Measurements from ENCODE around the gene BAZ2B.
A peak's percentile ranks its signal among the peaks of the same experiment; 100 is the strongest.
"Not testable (repeated sequence)": the region's sequence is repeated elsewhere in the genome, so short reads cannot be mapped to it uniquely, and the experiment has no call there.

Gene BAZ2B, protein sequence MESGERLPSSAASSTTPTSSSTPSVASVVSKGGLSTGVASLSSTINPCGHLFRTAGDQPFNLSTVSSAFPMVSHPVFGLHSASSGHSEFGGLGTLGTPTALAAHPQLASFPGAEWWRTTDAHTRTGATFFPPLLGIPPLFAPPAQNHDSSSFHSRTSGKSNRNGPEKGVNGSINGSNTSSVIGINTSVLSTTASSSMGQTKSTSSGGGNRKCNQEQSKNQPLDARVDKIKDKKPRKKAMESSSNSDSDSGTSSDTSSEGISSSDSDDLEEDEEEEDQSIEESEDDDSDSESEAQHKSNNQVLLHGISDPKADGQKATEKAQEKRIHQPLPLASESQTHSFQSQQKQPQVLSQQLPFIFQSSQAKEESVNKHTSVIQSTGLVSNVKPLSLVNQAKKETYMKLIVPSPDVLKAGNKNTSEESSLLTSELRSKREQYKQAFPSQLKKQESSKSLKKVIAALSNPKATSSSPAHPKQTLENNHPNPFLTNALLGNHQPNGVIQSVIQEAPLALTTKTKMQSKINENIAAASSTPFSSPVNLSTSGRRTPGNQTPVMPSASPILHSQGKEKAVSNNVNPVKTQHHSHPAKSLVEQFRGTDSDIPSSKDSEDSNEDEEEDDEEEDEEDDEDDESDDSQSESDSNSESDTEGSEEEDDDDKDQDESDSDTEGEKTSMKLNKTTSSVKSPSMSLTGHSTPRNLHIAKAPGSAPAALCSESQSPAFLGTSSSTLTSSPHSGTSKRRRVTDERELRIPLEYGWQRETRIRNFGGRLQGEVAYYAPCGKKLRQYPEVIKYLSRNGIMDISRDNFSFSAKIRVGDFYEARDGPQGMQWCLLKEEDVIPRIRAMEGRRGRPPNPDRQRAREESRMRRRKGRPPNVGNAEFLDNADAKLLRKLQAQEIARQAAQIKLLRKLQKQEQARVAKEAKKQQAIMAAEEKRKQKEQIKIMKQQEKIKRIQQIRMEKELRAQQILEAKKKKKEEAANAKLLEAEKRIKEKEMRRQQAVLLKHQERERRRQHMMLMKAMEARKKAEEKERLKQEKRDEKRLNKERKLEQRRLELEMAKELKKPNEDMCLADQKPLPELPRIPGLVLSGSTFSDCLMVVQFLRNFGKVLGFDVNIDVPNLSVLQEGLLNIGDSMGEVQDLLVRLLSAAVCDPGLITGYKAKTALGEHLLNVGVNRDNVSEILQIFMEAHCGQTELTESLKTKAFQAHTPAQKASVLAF (N-terminal part only)

GRCh38 chr2:159616286-159616701, at the start of gene BAZ2B:
BAZ2B (minus strand) TSS chr2:159616548; CDS start chr2:159478719, 137,829 bp downstream.
- DNase-seq (ENCODE audit: low spot score): peak; percentile 27

DNA sequence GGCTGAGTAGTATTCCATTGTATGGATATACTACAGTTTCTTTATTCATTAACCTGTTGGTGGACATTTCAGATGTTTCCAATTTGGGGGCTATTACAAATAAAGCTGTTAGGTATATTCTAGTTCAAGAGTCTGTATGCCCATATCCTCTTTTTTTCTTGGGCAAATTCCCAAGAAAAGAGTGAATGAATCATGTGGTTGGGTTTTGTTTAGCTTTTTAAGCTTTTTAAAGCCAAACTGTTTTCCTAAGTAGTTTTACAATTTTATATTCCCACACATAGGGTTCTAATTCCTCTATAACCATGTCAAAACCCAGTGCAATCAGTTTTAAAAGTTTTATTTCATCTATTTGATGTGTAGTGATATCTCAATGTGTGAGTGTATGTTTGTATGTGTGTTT, 44.9 kb upstream of the BAZ2B start:
- no peak for DNase-seq (ENCODE audit: low spot score)

DNA sequence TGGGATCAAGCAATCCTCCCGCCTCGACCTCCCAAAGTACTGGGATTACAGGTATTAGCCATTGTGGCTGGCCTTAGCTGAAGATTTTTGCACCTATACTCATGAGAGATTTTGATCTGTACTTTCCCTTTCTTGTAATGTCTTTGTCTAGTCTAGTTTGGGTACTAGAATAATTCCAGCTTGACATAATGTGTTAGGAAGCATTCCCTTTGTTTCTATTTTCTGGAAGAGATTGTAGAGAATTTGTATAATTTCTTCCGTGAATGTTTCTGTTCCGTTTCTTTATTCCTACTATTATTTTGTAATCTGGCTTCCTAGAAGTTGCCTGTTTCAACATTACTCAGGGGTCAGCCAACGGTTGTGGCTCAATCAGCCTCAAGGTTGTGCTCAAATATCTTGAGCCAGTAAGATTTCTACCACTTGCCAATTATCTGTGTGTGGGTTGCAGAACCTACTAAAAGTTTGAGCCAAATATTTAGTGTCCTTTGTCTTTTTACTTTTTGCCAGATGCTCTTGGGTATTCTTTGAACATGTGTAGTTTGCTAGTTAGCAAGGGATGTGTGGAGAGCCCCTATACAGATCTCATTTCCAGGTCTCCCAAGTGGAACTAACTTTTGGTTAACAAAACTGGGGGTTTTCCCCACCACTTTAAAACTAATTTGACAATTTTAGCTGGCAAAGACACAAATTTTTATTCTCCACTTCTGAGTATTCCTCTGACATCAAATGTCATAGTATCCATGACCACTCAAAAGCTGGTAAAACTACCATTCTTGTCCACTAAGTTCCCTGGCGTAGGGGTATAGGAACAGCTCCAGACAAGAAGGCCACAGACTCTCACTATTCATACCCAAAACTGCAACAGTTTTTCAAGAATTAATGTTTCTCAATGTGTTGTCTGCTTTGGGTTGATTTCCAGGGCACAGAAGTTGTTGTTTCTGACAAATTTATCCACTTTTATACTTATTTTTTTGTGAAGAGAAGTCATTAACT, 42.8 kb upstream of the BAZ2B start:
- no peak for DNase-seq (ENCODE audit: low spot score)

DNA sequence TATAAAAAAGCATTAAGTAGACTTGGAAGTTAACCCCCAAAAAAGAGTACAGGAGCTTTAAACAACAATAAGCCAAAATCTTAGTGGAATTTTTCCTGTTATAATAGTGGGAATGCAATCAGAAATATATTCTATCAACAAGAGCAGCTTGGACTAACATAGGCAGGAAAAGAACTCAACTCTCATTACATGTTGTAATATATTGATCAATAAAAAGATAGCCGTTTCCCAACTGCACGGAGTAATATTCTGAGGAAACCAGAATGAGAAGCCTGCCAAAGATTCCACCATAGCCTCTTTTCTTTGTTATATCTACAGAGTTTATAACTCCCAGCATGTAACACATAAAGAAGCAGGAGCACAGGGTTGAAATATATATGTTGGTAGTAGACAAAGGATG, 37.6 kb upstream of the BAZ2B start:
- no peak for DNase-seq (ENCODE audit: low spot score)

DNA sequence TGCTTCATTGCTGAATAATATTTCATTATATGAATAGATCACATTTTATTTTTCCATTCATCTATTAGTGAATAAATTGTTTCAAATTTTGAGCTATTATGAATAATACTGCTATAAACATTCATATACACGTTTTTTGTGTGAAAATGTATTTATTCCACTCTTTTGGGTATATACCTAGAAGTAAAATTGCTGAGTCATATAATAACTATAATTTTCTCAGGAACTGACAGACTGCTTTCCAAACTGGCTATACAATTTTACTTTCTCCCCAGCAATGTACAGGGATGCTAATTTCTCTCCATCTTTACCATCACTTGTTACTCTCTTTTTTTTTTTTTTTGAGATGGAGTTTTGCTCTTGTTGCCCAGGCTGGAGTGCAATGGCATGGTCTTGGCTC, 35.5 kb upstream of the BAZ2B start:
- no peak for DNase-seq (ENCODE audit: low spot score)

- no peak for DNase-seq (ENCODE audit: low spot score)
Observed at GRCh38 chr2:159650574-159650973, 34.2 kb upstream of the BAZ2B start.

- no peak for DNase-seq (ENCODE audit: low spot score)
Observed at GRCh38 chr2:159648643-159649042, 32.3 kb upstream of the BAZ2B start.

GRCh38 chr2:159647667-159648066, 31.3 kb upstream of the BAZ2B start:
- DNase-seq (ENCODE audit: low spot score): no peak

DNA sequence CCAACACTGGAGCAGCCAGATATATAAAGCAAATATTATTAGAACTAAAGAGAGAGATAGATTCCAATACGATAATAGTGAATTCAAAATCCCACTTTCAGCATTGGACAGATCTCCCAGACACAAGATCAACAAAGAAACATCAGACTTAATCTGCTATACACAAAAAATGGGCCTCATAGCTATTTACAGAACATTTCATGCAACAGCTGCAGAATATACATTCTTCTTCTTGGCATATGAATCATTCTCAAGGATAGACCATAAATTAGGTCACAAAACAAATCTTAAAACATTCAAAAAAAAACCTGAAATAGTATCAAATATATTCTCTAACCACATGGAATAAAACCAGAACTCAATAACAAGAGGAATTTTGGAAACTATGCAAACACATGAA, 23.8 kb upstream of the BAZ2B start:
- DNase-seq (ENCODE audit: low spot score): no peak

GRCh38 chr2:159639712-159640111, 23.4 kb upstream of the BAZ2B start:
- DNase-seq (ENCODE audit: low spot score): no peak

GRCh38 chr2:159639071-159639470, 22.7 kb upstream of the BAZ2B start:
- DNase-seq (ENCODE audit: low spot score): no peak

DNA sequence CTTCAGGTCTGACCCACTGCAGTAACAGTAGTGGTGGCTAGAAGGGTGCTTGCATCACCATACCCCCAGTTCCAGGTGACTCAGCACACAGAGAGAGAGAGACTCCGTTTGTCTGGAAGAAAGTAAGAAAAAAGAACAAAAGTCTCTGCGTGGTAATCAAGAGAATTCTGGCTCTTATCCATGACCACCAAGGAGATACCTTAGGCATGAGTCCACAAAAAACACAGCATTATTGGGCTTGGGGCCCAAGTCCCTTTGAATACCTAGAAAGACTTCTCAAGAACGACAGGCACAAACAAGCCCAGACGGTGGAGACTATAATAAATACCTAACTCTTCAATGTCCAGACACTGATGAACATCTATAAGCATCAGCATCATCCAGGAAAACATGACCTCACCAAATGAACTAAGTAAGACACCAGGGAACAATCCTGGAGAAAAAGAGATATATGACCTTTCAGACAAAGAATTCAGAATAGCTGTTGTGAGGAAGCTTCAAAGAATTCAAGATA, 21.7 kb upstream of the BAZ2B start:
- DNase-seq (ENCODE audit: low spot score): peak; percentile 62

GRCh38 chr2:159637240-159637639, 20.9 kb upstream of the BAZ2B start:
- DNase-seq (ENCODE audit: low spot score): no peak

DNA sequence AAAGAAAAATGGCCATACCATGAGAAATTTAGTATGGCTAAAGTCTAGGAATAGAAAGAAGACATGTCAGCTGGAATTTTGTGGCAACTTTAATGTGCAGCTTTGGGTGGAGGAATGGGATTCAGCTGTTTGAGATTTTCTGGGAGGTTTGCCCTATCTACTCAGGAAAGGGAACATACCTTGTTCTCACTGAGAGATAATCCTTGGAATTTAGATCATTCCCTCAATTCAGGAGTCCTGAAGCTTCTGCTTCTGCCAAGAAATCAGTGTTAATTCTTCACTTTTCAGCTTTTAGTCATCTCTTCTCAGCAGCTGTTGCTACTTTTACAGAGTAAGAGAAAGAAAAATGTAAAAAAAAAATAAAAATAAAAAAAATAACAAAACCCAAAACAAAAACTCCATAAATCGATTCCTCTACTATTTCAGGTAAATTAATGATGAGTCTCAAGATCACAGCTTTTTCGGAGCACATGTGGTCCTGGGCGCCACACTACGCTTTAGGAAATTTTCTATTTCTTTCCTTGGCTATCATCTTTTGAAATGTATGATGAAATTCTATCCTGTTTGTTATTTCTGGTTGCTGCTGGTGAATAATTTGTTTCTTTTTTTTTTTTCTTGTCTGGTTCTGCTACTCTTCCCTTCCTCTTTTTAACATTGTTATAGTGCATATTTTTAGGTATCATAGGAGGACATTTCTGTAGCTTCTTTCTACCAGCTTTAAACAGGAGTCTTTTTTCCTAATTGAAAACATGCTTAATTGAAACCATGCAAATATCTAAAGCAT, 18.9 kb upstream of the BAZ2B start:
- no peak for DNase-seq (ENCODE audit: low spot score)

GRCh38 chr2:159633219-159633618, 16.9 kb upstream of the BAZ2B start:
- no peak for DNase-seq (ENCODE audit: low spot score)

DNA sequence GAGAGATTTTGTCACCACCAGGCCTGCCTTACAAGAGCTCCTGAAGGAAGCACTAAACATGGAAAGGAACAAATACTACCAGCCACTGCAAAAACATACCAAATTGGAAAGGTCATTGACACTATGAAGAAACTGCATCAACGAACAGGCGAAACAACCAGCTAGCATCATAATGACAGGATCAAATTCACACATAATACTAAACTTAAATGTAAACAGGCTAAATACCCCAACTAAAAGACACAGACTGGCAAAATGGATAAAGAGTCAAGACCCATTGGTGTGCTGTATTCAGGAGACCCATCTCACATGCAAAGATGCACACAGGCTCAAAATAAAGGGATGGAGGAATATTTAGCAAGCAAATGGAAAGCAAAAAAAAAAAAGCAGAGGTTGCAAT, 9.3 kb upstream of the BAZ2B start:
- DNase-seq (ENCODE audit: low spot score): not testable (repeated sequence)

DNA sequence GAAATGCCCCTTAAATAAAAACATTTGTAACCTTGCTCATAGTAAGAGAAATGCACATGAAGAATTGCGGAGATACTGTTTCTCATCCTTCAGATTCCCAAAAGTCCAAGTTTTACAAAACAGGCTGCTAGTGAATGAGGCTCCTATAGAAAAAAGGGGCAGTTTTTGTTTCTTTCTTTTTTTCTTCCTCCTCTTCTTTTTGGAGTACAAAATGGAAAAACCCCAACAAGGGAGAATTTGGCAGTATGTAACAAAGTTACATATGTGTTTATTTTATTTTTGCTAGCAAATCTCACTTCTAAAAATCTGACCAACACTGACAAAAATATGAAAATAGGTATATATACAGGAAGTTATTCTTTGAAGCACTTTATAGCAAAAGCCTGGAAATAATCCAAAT, 7.1 kb upstream of the BAZ2B start:
- no peak for DNase-seq (ENCODE audit: low spot score)

DNA sequence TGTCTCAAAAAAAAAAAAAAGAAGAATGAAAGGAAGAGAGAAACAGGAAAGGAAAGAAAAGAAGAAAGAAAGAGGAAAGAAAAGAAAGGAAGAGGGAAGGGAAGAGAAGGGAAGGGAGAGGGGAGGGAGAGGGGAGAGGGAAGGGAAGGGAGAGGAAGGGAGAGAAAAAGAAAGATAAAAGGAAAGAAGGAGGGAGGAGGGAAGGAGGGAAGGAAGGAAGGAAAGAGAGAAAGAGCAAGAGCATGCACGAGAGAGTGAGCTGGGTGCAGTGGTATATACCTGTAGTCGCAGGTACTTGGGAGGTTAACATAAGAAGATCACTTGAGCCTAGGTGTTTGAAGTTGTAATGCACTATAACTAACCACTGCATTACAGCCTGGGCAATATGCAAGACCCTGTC, 6.6 kb upstream of the BAZ2B start:
- DNase-seq (ENCODE audit: low spot score): no peak

- no peak for DNase-seq (ENCODE audit: low spot score)
Observed at GRCh38 chr2:159620796-159621195, 4.4 kb upstream of the BAZ2B start.

- DNase-seq (ENCODE audit: low spot score): no peak
Observed at GRCh38 chr2:159617646-159618045, 1.3 kb upstream of the BAZ2B start.
